Esophagus muscularis mucosa (tissue), 4 donors: ENCODE measurements around the gene PHF21A. TPM values are rescaled to one million over a fixed set of nuclear protein-coding genes. Genes with fewer than 3 reads are reported as not detected.

ENCODE experiments used
- DNase-seq: peaks from one replicate; pipeline ENCODE4 v3.0.0-alpha.2; 2017; ENCODE audit errors: extremely low spot score
- H3K27ac ChIP-seq, 4 donors: fragments of 200-600 bp; sonication (generic); replicated peaks in 1 of 4; 1 replicate in 3 of 4; 2 replicates in 1 of 4; pipeline ENCODE4 v1.5.1; 2016 to 2019; ENCODE audit warnings: mild to moderate bottlenecking in 1 of 4
- H3K27me3 ChIP-seq, 4 donors: fragments of 200-600 bp; sonication (generic); one replicate each; pipeline versions ENCODE4 v1.5.1 to v1.6.0; 2016 to 2019
- H3K36me3 ChIP-seq, 4 donors: fragments of 200-600 bp; sonication (generic); one replicate each; pipeline ENCODE4 v1.5.1; 2016 to 2019
- H3K4me1 ChIP-seq, 4 donors: fragments of 200-600 bp; sonication (generic); one replicate each; pipeline ENCODE4 v1.5.1; 2016 to 2019
- H3K4me3 ChIP-seq, 4 donors: fragments of 200-600 bp; sonication (generic); 1 replicate in 2 of 4; 2 replicates in 2 of 4; pipeline ENCODE4 v1.5.1; 2016 to 2019; ENCODE audit warnings: mild to moderate bottlenecking in 4 of 4, moderate library complexity in 1 of 4
- H3K9me3 ChIP-seq, 4 donors: fragments of 200-600 bp; sonication (generic); 1 replicate in 3 of 4; 2 replicates in 1 of 4; pipeline ENCODE4 v1.5.1; 2016 to 2019
- EP300 ChIP-seq: sonication (generic); formaldehyde crosslinking; IDR thresholded peaks from one replicate; pipeline ENCODE4 v1.6.1; 2017; ENCODE audit warnings: antibody characterized with exemption
- POLR2A ChIP-seq: fragments of 450-650 bp; IDR thresholded peaks from one replicate; pipeline ENCODE4 v1.6.1; 2017; ENCODE audit warnings: antibody characterized with exemption, moderate library complexity, mild to moderate bottlenecking, low read depth
- POLR2AphosphoS5 ChIP-seq, 2 donors: sonication (generic); formaldehyde crosslinking; IDR thresholded peaks; one replicate each; pipeline ENCODE4 v1.6.1; 2017; ENCODE audit warnings: antibody characterized with exemption in 2 of 2
- WGBS: methylation state at CpG from one replicate; pipeline ENCODE4 v1.1.5; 2018; 5-methylcytosine and 5-hydroxymethylcytosine counted together
- intact Hi-C: fragments of 100-400 bp; cut with DNase I; formaldehyde crosslinking; loops from one replicate; pipeline ENCODE4 v1.15.1; 2023
- total RNA-seq, 4 donors: library from RNA; depleted of rRNA; stranded (reverse); fragments of >200 nt; gene quantifications; one replicate each; pipeline versions ENCODE4 v1.1.0 to v1.2.1, GENCODE V29; 2016
- TF ChIP-seq, protein P1 (sequence below), 3 experiments: fragments of 200-600 bp in 2 of 3; fragments of 450-650 bp in 1 of 3; sonication (generic) in 2 of 3; IDR thresholded peaks; one replicate each; pipeline ENCODE4 v1.5.1; 2017 to 2019; ENCODE audit warnings: antibody characterized with exemption in 3 of 3, mild to moderate bottlenecking in 2 of 3, moderate library complexity in 1 of 3

The PHF21A gene
- total RNA-seq, 4 donors from 2014 or later = 31.8 to 47.8 (median 36.1) TPM

DNA sequence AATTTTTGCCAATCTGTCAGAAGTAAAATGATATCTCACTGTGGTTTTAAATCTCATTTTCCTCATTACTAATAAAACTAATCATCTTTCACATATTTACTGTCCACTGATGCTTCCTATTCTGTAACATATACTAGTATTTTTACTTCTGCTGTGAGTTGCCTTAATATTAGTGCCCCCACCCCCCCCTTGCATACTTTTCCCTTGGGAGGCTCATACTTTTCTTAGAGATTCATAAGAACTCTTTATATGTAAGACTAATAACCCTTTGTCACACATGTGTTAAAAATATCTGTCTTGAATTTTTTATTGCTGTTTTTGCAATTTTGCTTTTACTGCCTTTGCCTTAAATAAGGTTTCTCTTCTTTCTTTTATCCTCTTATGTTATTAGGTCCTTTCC is 87.2 kb downstream of the PHF21A start:
- no peak for TF ChIP-seq EP300
- TF ChIP-seq POLR2A = no peak
- TF ChIP-seq, protein P1, sequence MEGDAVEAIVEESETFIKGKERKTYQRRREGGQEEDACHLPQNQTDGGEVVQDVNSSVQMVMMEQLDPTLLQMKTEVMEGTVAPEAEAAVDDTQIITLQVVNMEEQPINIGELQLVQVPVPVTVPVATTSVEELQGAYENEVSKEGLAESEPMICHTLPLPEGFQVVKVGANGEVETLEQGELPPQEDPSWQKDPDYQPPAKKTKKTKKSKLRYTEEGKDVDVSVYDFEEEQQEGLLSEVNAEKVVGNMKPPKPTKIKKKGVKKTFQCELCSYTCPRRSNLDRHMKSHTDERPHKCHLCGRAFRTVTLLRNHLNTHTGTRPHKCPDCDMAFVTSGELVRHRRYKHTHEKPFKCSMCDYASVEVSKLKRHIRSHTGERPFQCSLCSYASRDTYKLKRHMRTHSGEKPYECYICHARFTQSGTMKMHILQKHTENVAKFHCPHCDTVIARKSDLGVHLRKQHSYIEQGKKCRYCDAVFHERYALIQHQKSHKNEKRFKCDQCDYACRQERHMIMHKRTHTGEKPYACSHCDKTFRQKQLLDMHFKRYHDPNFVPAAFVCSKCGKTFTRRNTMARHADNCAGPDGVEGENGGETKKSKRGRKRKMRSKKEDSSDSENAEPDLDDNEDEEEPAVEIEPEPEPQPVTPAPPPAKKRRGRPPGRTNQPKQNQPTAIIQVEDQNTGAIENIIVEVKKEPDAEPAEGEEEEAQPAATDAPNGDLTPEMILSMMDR (IDR thresholded peaks at IDR 0.05) = no peak
- TF ChIP-seq POLR2AphosphoS5 (IDR thresholded peaks at IDR 0.05) = no peak
- Histone ChIP-seq H3K9me3 (no peaks in the 10 kb centered on the region), H3K4me1 (peaks cover 0 to 11% (median 8%) of the 10 kb centered on the region in 4 donors), H3K4me3 (no peak overlapping the region), H3K36me3 (no peaks in the 10 kb centered on the region), H3K27ac (no peak overlapping the region), H3K27me3 (no peaks in the 10 kb centered on the region)
- no peak for DNase-seq
- intact Hi-C loops = no loop called here

DNA sequence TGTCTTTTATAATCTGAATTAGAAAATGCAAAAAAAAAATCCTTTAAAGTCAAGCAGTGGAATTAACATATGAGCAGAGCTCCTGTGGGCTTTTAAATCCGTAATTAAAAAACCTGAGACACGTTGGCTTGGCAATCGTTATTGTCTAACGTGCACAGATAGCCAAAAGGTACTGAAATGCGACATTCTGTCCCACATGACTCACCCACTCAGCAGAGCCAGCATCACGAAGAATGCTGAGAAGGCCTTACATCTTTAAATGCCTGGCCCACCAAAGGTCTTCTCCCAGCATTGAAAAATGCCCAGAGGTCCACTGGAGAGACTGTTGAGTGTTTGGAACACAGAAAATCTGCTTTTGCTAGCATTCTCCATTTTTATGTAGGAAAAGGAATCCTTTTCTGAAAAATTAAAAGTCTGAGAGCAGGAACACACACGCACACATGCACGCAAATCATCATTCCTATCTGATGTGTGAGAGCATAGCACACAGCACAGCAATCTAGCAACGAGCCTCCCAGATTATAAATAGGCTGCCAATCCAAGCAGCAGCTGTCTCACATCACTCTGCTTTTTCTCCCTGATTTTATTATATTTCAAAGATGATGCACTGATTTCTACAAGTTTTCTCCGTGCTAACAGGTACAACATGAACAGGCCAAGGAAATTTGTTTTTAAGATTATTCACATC is 94.5 kb downstream of the PHF21A start:
- H3K4me1 ChIP-seq = peaks cover 5 to 34% (median 19%) of the 10 kb centered on the region in 4 donors
- TF ChIP-seq EP300 (no peak), POLR2AphosphoS5 (IDR thresholded peaks at IDR 0.05) (no peak), POLR2A (no peak)
- TF ChIP-seq, protein P1 (IDR thresholded peaks at IDR 0.05) = no peak
- H3K27ac ChIP-seq = no peak overlapping the region
- WGBS = 55% methylated on average over 10 of the region's 10 CpGs
- no peak for DNase-seq
- H3K9me3 ChIP-seq = no peaks in the 10 kb centered on the region
- no peak overlapping the region for H3K4me3 ChIP-seq
- no peaks in the 10 kb centered on the region for H3K27me3 ChIP-seq
- peaks cover 0 to 7% (median 3%) of the 10 kb centered on the region in 4 donors for H3K36me3 ChIP-seq
- intact Hi-C loops = no loop called here

DNA sequence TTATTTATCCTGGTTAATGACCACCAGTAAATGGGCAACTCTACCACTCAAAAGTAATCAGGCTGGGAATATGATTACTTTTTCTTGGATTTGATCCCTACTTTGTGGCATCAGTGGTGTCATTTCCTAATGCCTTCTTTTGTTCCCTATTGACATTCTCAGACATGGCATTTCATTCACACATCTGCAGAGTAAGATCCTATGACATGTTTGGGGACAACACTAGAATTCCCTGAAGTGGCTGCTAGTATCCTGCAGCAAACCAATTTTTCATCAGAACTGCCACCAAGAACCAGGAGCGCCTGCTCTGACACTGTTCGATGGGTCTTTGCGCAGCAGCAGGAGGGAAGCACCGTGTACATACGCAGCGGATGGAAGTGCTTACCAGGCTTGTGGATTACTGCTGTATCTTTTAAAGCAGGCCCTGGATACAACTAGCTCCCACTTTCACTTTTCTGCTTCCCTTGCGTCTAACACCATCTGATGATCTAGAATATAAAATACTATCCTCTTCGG is 101.1 kb downstream of the PHF21A start:
- H3K36me3 ChIP-seq = peaks cover 0 to 7% (median 3%) of the 10 kb centered on the region in 4 donors
- intact Hi-C loops = no loop called here
- H3K27me3 ChIP-seq = no peaks in the 10 kb centered on the region
- no peak for DNase-seq
- H3K4me3 ChIP-seq = no peak overlapping the region
- 94% methylated on average over 8 of the region's 8 CpGs for WGBS
- no peaks in the 10 kb centered on the region for H3K9me3 ChIP-seq
- H3K27ac ChIP-seq = no peak overlapping the region
- TF ChIP-seq POLR2A = no peak
- TF ChIP-seq EP300 = no peak
- TF ChIP-seq, protein P1 (IDR thresholded peaks at IDR 0.05) = no peak
- no peak for TF ChIP-seq POLR2AphosphoS5 (IDR thresholded peaks at IDR 0.05)
- H3K4me1 ChIP-seq = peaks cover 0 to 6% (median 0%) of the 10 kb centered on the region in 4 donors

DNA sequence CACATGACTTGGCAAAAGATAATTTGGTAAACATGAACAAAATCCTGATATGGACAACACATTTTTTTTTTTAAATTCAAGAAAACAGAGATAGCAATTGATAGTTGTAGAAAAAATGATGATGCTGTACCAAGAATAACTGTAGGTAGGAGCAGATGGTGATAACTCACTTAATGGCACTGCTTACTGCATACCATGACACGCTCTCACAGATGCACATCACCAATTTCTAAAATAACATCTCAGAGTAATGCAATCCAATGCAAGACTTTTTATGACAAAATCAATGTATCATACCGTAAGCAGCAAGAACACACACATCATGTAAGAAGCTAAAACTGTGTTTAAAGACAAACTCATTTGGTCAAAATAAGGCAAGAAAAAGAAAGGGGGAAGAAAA is 102.6 kb downstream of the PHF21A start:
- intact Hi-C loops = no loop called here
- no peaks in the 10 kb centered on the region for H3K9me3 ChIP-seq
- H3K4me3 ChIP-seq = no peak overlapping the region
- 99% methylated on average over 2 of the region's 2 CpGs for WGBS
- peaks cover 0 to 7% (median 3%) of the 10 kb centered on the region in 4 donors for H3K36me3 ChIP-seq
- DNase-seq = no peak
- no peak for TF ChIP-seq POLR2AphosphoS5 (IDR thresholded peaks at IDR 0.05)
- no peak for TF ChIP-seq POLR2A
- no peak for TF ChIP-seq EP300
- TF ChIP-seq, protein P1 (IDR thresholded peaks at IDR 0.05) = no peak
- H3K27me3 ChIP-seq = no peaks in the 10 kb centered on the region
- H3K4me1 ChIP-seq = peaks cover 0 to 4% (median 0%) of the 10 kb centered on the region in 4 donors
- no peak overlapping the region for H3K27ac ChIP-seq

DNA sequence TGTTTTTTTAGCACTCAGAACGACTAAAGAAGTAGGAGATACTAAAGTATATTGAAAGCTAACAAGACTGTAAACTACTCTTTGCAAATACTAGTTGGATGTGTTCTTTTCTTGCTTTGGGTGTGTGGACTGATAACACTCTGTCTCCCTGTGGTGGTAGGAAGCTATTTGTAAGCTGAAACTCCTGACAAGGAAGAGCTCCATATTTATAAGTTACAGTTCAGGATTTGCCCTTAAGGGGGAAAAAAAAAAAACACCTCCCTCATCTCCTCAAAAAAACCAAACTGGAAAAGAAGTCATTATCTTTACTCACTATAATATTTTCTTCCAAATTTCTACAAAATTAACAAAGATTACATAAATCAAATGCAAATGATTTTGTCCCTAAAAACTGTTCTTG is 103.9 kb downstream of the PHF21A start:
- WGBS = 93% methylated on average over 1 of the region's 1 CpG
- no peak overlapping the region for H3K27ac ChIP-seq
- H3K9me3 ChIP-seq = no peaks in the 10 kb centered on the region
- no peak for DNase-seq
- H3K4me1 ChIP-seq = peaks cover 0 to 5% (median 2%) of the 10 kb centered on the region in 4 donors
- intact Hi-C loops = no loop called here
- no peaks in the 10 kb centered on the region for H3K27me3 ChIP-seq
- TF ChIP-seq POLR2AphosphoS5 (IDR thresholded peaks at IDR 0.05) (no peak), POLR2A (no peak), EP300 (no peak)
- TF ChIP-seq, protein P1 (IDR thresholded peaks at IDR 0.05) = no peak
- H3K36me3 ChIP-seq = peaks cover 0 to 3% (median under 1%) of the 10 kb centered on the region in 4 donors
- H3K4me3 ChIP-seq = no peak overlapping the region
